PC-9 (cell line): ENCODE results near the gene SANBR. TPM values are rescaled to one million over a fixed set of nuclear protein-coding genes. Genes with fewer than 3 reads are reported as not detected.
A peak's percentile ranks its signal among the peaks of the same experiment; 100 is the strongest.

Experiments used
- Bru-seq: library from RNA; stranded (reverse); fragments of 400-500 nt; gene quantifications from one replicate; lab custom pipeline; 2021; lab: Mats Ljungman, UMichigan
- BruChase-seq, 2 experiments: library from RNA; stranded (reverse); fragments of 400-500 nt; gene quantifications; one replicate each; lab custom pipeline; 2021; lab: Mats Ljungman, UMichigan
- BruUV-seq: library from RNA; stranded (reverse); fragments of 400-500 nt; replicated peaks from 2 replicates; lab custom pipeline; 2021; lab: Mats Ljungman, UMichigan
- CTCF ChIA-PET: fragments of 300-600 bp; sonication (Branson Sonifier 250); formaldehyde crosslinking; loops from one replicate; lab custom pipeline; 2022; ENCODE audit warnings: antibody characterized with exemption; lab: Charles Lee
- POLR2A ChIA-PET: fragments of 300-600 bp; sonication (Branson Sonifier 250); formaldehyde crosslinking; loops from one replicate; lab custom pipeline; 2022; ENCODE audit warnings: antibody characterized with exemption; ENCODE audit not compliant: unreplicated experiment; lab: Charles Lee
- DNase-seq, 2 experiments: peaks; one replicate each; pipeline versions ENCODE4 v3.0.0 to v3.0.0-alpha.2; 2015 to 2022; ENCODE audit warnings: mixed read lengths in 1 of 2
- H2AFZ ChIP-seq: fragments of 200-600 bp; sonication (generic); 2 replicates; pipeline ENCODE4 v1.8.1; 2017; ENCODE audit warnings: antibody characterized with exemption
- H3F3A ChIP-seq: fragments of 200-600 bp; sonication (generic); 2 replicates; pipeline ENCODE4 v1.8.1; 2017; ENCODE audit warnings: antibody characterized with exemption, mild to moderate bottlenecking, low read depth; ENCODE audit not compliant: insufficient read depth
- H3K27ac ChIP-seq: fragments of 200-600 bp; sonication (generic); 2 replicates; pipeline ENCODE4 v1.6.1; 2016; ENCODE audit warnings: mixed run types
- H3K27me3 ChIP-seq: fragments of 200-600 bp; sonication (generic); 2 replicates; pipeline ENCODE4 v1.6.1; 2016; ENCODE audit warnings: low read depth, mixed run types; ENCODE audit not compliant: insufficient read depth
- H3K36me3 ChIP-seq: fragments of 200-600 bp; sonication (generic); 2 replicates; pipeline ENCODE4 v1.6.1; 2016; ENCODE audit warnings: low read depth, mixed run types
- H3K4me1 ChIP-seq: fragments of 200-600 bp; sonication (generic); replicated peaks from 2 replicates; pipeline ENCODE4 v1.6.1; 2016; ENCODE audit warnings: mixed run types; ENCODE audit not compliant: insufficient read depth
- H3K4me2 ChIP-seq: fragments of 200-600 bp; sonication (generic); 2 replicates; pipeline ENCODE4 v1.6.1; 2017; ENCODE audit warnings: mixed run types
- H3K4me3 ChIP-seq: fragments of 200-600 bp; sonication (generic); 2 replicates; pipeline ENCODE4 v1.6.1; 2016; ENCODE audit warnings: mixed run types
- H3K79me2 ChIP-seq: fragments of 200-600 bp; sonication (generic); 2 replicates; pipeline ENCODE4 v1.6.1; 2017; ENCODE audit warnings: low read depth, mixed run types
- H3K9me2 ChIP-seq: fragments of 200-600 bp; sonication (generic); 2 replicates; pipeline ENCODE4 v1.8.1; 2017; ENCODE audit warnings: mild to moderate bottlenecking; ENCODE audit not compliant: insufficient read depth
- H3K9me3 ChIP-seq: fragments of 200-600 bp; sonication (generic); 2 replicates; pipeline ENCODE4 v1.8.1; 2016; ENCODE audit warnings: low read depth; ENCODE audit not compliant: insufficient read depth
- H4K20me1 ChIP-seq: fragments of 200-600 bp; sonication (generic); 2 replicates; pipeline ENCODE4 v1.8.1; 2017; ENCODE audit not compliant: insufficient read depth
- EZH2 ChIP-seq: fragments of 200-600 bp; sonication (generic); IDR thresholded peaks from 2 replicates; pipeline ENCODE4 v1.8.0; 2017; ENCODE audit warnings: antibody characterized with exemption, low read depth
- intact Hi-C: fragments of 100-400 bp; cut with micrococcal nuclease; formaldehyde crosslinking; loops from one replicate; pipeline ENCODE4 v1.10.0; 2022; ENCODE audit not compliant: unreplicated experiment
- long read RNA-seq: library from polyadenylated mRNA; stranded (forward); transcript quantifications from one replicate; pipeline ENCODE4 v2.0.0, GENCODE V29; 2022
- total RNA-seq: library from RNA; stranded (reverse); gene quantifications from 2 replicates; pipeline ENCODE4 v1.2.3, GENCODE V29; 2021
- TF ChIP-seq, protein P1 (sequence below): fragments of 200-600 bp; sonication (generic); conservative IDR thresholded peaks from 2 replicates; pipeline ENCODE4 v1.6.1; 2017; ENCODE audit warnings: mixed run types, antibody characterized with exemption, mild to moderate bottlenecking, moderate library complexity

Gene SANBR
- total RNA-seq (12.6 and 13.8 TPM in 2 replicates), Bru-seq, nascent RNA (percentile 61 among the genes with signal in this experiment), BruChase-seq, experiment 1, labeled RNA remaining after a 2-hour chase (percentile 60 among the genes with signal in this experiment), BruChase-seq, experiment 2, labeled RNA remaining after a 6-hour chase (percentile 56 among the genes with signal in this experiment)
- long read RNA-seq, partial matches to known transcripts: 4 of 12 reads
- long read RNA-seq, other reads (novel, unspliced or antisense): 8 of 12 reads

DNA sequence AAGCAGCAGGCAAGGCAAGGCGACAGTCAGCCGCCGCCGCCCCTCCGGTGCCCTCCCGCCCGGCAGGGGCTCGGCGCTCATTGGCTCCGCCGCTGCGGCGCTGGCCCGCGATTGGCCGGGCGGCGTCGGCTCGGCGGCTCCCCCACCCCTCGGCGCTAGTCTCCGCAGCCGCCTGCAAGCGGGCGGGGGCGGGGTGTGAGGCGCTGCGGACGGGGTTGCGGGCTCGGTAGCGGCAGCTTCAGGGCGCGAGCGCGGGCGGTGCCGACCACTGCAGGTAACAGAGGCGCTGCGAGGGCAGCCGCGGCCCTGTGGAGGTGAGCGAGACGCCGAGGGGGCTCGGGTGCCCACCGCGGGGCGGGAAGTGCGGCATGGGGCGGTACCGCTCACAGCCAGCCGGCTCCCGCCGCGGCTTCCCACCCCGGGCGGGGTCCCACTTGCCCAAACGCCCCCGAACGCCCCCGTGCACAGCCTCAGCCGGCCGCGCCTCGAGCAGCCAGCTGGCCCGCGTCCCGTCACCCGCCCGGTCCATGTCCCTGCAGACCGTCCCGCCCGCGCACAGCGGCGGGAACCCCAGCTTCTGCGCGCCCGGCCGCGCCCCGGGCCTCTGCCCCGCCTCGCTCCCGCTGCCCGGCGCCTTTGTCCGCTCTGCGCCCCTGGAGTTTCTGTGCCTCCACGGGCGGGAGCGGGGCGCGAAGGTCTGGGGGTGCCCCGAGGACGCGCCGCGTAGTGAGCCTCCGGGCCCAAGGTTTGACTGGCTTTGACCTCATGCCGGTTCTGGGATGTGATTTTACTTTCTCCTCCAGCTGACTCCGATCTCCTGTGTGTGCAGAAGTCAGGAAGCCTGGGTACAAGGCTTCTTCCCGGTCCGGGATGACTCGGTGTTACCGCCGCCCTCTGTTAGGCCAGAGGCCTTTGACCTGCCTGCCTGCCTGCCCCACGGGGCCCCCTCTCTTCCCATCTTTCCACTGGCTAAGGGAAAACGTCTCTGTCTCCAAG is at the start of gene SANBR:
TSS of gene SANBR (plus strand) at position 158 of the 996 bp plus-strand sequence. CDS start 4,480 bp downstream, outside the sequence.
- no peak within 1 kb of the TSS for H3K27ac ChIP-seq
- POLR2A ChIA-PET: interaction anchor here (0.5 to 0.7 kb wide), 4 partner anchors 15 to 330 kb away, joined by 3 to 4 read pairs (median 3); no protein-coding TSS in a partner anchor
- H3K4me1 ChIP-seq: peaks cover 8% of the 10 kb centered on the region
- BruUV-seq: TSS peak; percentile 23
- H3F3A ChIP-seq: peaks cover 27% of the 10 kb centered on the region
- peaks cover 9% of the 10 kb centered on the region; the same call in 1 of the 2 replicates for H3K79me2 ChIP-seq
- peak within 1 kb of the TSS; percentile 95 for H3K4me2 ChIP-seq
- no peaks in the 10 kb centered on the region for H3K9me2 ChIP-seq
- CTCF ChIA-PET: interaction anchor here (0.5 to 0.7 kb wide), 4 partner anchors 37 to 598 kb away, joined by 3 to 11 read pairs (median 4); no protein-coding TSS in a partner anchor
- intact Hi-C loops: loop anchor here (1.0 to 5.0 kb wide), 2 partner anchors 49 to 79 kb away; partner anchors contain the start of genes PEX13 and PUS10
- H4K20me1 ChIP-seq: no peaks in the 10 kb centered on the region
- H3K4me3 ChIP-seq: peak within 1 kb of the TSS; percentile 84
- TF ChIP-seq EZH2: no peak
- TF ChIP-seq, protein P1, sequence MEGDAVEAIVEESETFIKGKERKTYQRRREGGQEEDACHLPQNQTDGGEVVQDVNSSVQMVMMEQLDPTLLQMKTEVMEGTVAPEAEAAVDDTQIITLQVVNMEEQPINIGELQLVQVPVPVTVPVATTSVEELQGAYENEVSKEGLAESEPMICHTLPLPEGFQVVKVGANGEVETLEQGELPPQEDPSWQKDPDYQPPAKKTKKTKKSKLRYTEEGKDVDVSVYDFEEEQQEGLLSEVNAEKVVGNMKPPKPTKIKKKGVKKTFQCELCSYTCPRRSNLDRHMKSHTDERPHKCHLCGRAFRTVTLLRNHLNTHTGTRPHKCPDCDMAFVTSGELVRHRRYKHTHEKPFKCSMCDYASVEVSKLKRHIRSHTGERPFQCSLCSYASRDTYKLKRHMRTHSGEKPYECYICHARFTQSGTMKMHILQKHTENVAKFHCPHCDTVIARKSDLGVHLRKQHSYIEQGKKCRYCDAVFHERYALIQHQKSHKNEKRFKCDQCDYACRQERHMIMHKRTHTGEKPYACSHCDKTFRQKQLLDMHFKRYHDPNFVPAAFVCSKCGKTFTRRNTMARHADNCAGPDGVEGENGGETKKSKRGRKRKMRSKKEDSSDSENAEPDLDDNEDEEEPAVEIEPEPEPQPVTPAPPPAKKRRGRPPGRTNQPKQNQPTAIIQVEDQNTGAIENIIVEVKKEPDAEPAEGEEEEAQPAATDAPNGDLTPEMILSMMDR: no peak
- H3K9me3 ChIP-seq: no peaks in the 10 kb centered on the region
- H3K27me3 ChIP-seq: no peaks in the 10 kb centered on the region
- peak within 1 kb of the TSS; percentile 93 for H2AFZ ChIP-seq
- no peaks in the 10 kb centered on the region for H3K36me3 ChIP-seq
- DNase-seq: peak in 1 of 2 experiments; percentile 95

DNA sequence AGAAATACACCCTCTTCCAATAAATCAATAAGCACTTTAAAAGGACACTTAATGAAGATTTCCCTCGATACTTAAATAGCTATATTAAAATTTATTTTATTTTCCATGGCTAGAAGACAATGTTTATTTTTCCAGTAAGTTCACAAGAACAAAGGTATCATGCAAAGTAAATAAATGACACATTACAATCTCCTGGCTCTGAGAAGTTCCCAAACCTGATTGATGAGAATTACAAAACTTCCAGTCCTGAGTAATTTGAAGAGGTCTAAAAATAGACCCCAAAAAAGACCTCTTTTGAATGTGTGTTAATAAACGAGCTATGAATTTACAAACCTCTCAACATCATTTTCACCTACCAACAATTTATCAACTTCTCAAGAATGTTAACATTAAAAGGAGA is 49.7 kb upstream of the SANBR start:
- no peaks in the 10 kb centered on the region for H3K27me3 ChIP-seq
- BruUV-seq: no TSS peak
- H3K36me3 ChIP-seq: peaks cover 4% of the 10 kb centered on the region
- peak overlapping the region; percentile 87 for H3K4me3 ChIP-seq
- H3K27ac ChIP-seq: peak overlapping the region; percentile 98
- H3F3A ChIP-seq: peaks cover 69% of the 10 kb centered on the region
- no peaks in the 10 kb centered on the region for H3K9me2 ChIP-seq
- peak overlapping the region; percentile 85 for H3K4me2 ChIP-seq
- POLR2A ChIA-PET: interaction anchor here (0.6 to 0.9 kb wide), 4 partner anchors 9 to 1281 kb away, joined by 3 to 14 read pairs (median 4); partner anchors contain the start of gene PAPOLG
- CTCF ChIA-PET: no interaction called here
- no peaks in the 10 kb centered on the region; the same call in 1 of the 2 replicates for H3K9me3 ChIP-seq
- H3K79me2 ChIP-seq: peaks cover 57% of the 10 kb centered on the region
- H2AFZ ChIP-seq: no peak overlapping the region
- peaks cover 62% of the 10 kb centered on the region for H3K4me1 ChIP-seq
- peak in 1 of 2 experiments; percentile 94 for DNase-seq
- TF ChIP-seq EZH2: no peak
- TF ChIP-seq, protein P1: no peak
- intact Hi-C loops: loop anchor here (2.0 to 10.0 kb wide), 3 partner anchors 51 to 159 kb away; partner anchors contain the start of genes REL and SANBR
- peaks cover 9% of the 10 kb centered on the region for H4K20me1 ChIP-seq
